Hepatocyte (in vitro differentiated cells): ENCODE results near the gene MYH6. TPM values are rescaled to one million over a fixed set of nuclear protein-coding genes. Genes with fewer than 3 reads are reported as not detected.

ENCODE experiments used
- DNase-seq: peaks from one replicate; pipeline ENCODE4 v3.0.0-alpha.2; 2016; ENCODE audit warnings: low spot score
- H2AFZ ChIP-seq: fragments of 200-600 bp; sonication (generic); 2 replicates; pipeline ENCODE4 v1.6.0; 2016; ENCODE audit warnings: antibody characterized with exemption, mild to moderate bottlenecking
- H3K27ac ChIP-seq: fragments of 200-600 bp; sonication (generic); 2 replicates; pipeline ENCODE4 v1.5.1; 2016; ENCODE audit warnings: mild to moderate bottlenecking
- H3K27me3 ChIP-seq: fragments of 200-600 bp; sonication (generic); 2 replicates; pipeline ENCODE4 v1.6.1; 2016
- H3K36me3 ChIP-seq: fragments of 200-600 bp; sonication (generic); replicated peaks from 2 replicates; pipeline ENCODE4 v1.5.1; 2016; ENCODE audit warnings: low read depth; ENCODE audit not compliant: insufficient read depth
- H3K4me1 ChIP-seq: fragments of 200-600 bp; sonication (generic); 2 replicates; pipeline ENCODE4 v1.5.1; 2016; ENCODE audit warnings: mild to moderate bottlenecking, moderate library complexity; ENCODE audit not compliant: insufficient read depth
- H3K4me2 ChIP-seq: fragments of 200-600 bp; sonication (generic); 2 replicates; pipeline ENCODE4 v1.6.0; 2016
- H3K4me3 ChIP-seq: fragments of 200-600 bp; sonication (generic); 2 replicates; pipeline ENCODE4 v1.5.1; 2016; ENCODE audit warnings: mild to moderate bottlenecking
- H3K79me2 ChIP-seq: fragments of 200-600 bp; sonication (generic); 2 replicates; pipeline ENCODE4 v1.6.0; 2017; ENCODE audit warnings: mild to moderate bottlenecking
- H3K9me2 ChIP-seq: fragments of 200-600 bp; sonication (generic); replicated peaks from 2 replicates; pipeline ENCODE4 v1.6.0; 2017; ENCODE audit warnings: mild to moderate bottlenecking; ENCODE audit not compliant: insufficient read depth
- H3K9me3 ChIP-seq: fragments of 200-600 bp; sonication (generic); 2 replicates; pipeline ENCODE4 v1.5.1; 2016; ENCODE audit warnings: low read depth, mild to moderate bottlenecking
- H4K20me1 ChIP-seq: fragments of 200-600 bp; sonication (generic); 2 replicates; pipeline ENCODE4 v1.6.0; 2016; ENCODE audit warnings: mild to moderate bottlenecking; ENCODE audit not compliant: insufficient read depth, poor library complexity, severe bottlenecking
- EZH2 ChIP-seq: fragments of 200-600 bp; sonication (generic); IDR thresholded peaks from 2 replicates; pipeline ENCODE4 v1.6.1; 2016; ENCODE audit warnings: antibody characterized with exemption, mild to moderate bottlenecking, borderline replicate concordance
- EZH2phosphoT487 ChIP-seq: fragments of 200-600 bp; sonication (generic); IDR thresholded peaks from one replicate; pipeline ENCODE4 v1.6.1; 2018; ENCODE audit warnings: antibody characterized with exemption, mild to moderate bottlenecking, low read depth, moderate library complexity; ENCODE audit not compliant: unreplicated experiment, severe bottlenecking
- WGBS: methylation state at CpG from one replicate; pipeline ENCODE4 v1.1.6; 2016; ENCODE audit warnings: low lambda C conversion rate; ENCODE audit errors: missing lambda C conversion rate; 5-methylcytosine and 5-hydroxymethylcytosine counted together
- polyA plus RNA-seq: library from polyadenylated mRNA; unstranded; fragments of >200 nt; fragmentation: Nextera tagmentation; extraction: Ambion mirVana; gene quantifications from 2 replicates; pipeline ENCODE4 v1.2.1, GENCODE V29; 2016
- total RNA-seq: library from RNA; depleted of rRNA; stranded (reverse); fragments of >200 nt; gene quantifications from 2 replicates; pipeline ENCODE4 v1.2.3, GENCODE V29; 2014
- TF ChIP-seq, protein P1 (sequence below): fragments of 200-600 bp; sonication (generic); IDR thresholded peaks from 2 replicates; pipeline ENCODE4 v1.5.1; 2016; ENCODE audit warnings: antibody characterized with exemption, mild to moderate bottlenecking; ENCODE audit not compliant: poor library complexity

Gene MYH6
- total and polyA plus RNA-seq, 2 experiments from 2014 or later, result 0.97 TPM; not detected in 1

- H3K9me2 ChIP-seq, result no peaks in the 10 kb centered on the region
- no peaks in the 10 kb centered on the region for H3K9me3 ChIP-seq
- H3K27ac ChIP-seq, result no peak overlapping the region
- H3K4me3 ChIP-seq, result no peak overlapping the region
- H3K27me3 ChIP-seq, result no peaks in the 10 kb centered on the region
- no peaks in the 10 kb centered on the region for H3K4me1 ChIP-seq
- H3K79me2 ChIP-seq, result no peaks in the 10 kb centered on the region
- no peak overlapping the region for H2AFZ ChIP-seq
- H3K4me2 ChIP-seq, result no peak overlapping the region
- TF ChIP-seq, protein P1, sequence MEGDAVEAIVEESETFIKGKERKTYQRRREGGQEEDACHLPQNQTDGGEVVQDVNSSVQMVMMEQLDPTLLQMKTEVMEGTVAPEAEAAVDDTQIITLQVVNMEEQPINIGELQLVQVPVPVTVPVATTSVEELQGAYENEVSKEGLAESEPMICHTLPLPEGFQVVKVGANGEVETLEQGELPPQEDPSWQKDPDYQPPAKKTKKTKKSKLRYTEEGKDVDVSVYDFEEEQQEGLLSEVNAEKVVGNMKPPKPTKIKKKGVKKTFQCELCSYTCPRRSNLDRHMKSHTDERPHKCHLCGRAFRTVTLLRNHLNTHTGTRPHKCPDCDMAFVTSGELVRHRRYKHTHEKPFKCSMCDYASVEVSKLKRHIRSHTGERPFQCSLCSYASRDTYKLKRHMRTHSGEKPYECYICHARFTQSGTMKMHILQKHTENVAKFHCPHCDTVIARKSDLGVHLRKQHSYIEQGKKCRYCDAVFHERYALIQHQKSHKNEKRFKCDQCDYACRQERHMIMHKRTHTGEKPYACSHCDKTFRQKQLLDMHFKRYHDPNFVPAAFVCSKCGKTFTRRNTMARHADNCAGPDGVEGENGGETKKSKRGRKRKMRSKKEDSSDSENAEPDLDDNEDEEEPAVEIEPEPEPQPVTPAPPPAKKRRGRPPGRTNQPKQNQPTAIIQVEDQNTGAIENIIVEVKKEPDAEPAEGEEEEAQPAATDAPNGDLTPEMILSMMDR, result no peak
- no peak for TF ChIP-seq EZH2phosphoT487
- no peak for TF ChIP-seq EZH2
- H3K36me3 ChIP-seq, result no peaks in the 10 kb centered on the region
- no peak for DNase-seq
- no peaks in the 10 kb centered on the region for H4K20me1 ChIP-seq
- 76% methylated on average over 12 of the region's 13 CpGs for WGBS
These were observed 61.9 kb downstream of the MYH6 start for GRCh38 chr14:23345987-23346692.

GRCh38 chr14:23344481-23344880 is 63.6 kb downstream of the MYH6 start:
- Histone ChIP-seq H3K9me2 (no peaks in the 10 kb centered on the region), H3K27ac (no peak overlapping the region), H4K20me1 (no peaks in the 10 kb centered on the region), H2AFZ (no peak overlapping the region), H3K79me2 (no peaks in the 10 kb centered on the region), H3K4me2 (no peak overlapping the region), H3K4me3 (no peak overlapping the region), H3K4me1 (no peaks in the 10 kb centered on the region), H3K27me3 (no peaks in the 10 kb centered on the region), H3K9me3 (no peaks in the 10 kb centered on the region), H3K36me3 (no peaks in the 10 kb centered on the region)
- no peak for DNase-seq
- TF ChIP-seq EZH2 (no peak), EZH2phosphoT487 (no peak)
- TF ChIP-seq, protein P1, result no peak
- WGBS, result 69% methylated on average over 3 of the region's 3 CpGs

DNA sequence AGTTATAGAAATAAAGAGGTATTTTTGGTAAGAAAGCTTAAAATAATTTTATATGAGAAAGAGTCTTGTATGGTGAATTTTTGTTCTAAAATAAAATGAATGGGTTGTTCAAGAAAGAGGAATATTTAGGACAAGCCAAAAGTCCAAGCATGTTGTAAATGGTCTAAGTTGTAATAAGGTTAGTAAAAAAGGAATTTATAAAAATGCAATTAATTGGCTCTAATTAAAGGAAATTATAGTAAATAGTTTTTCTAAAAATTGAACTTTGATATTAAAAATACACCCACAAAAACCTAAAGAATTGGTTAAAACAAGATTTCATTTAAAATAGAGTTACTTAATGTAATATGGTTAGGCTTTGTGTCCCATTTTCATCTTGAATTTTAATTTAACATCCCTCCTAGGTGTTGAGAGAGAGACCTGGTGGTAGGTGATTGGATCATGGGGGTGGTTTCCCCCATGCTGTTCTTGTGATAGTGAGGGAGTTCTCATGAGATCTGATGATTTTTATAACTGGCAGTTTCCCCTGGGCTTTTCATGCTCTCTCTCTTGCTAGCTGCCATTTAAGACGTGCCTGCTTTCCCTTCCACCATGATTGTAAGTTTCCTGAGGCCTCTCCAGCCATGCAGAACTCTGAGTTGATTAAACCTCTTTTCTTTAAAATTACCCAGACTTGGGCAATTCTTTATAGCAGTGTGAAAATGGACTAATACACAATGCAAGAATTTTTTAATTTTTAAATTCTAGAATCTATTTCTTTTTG is 68.4 kb downstream of the MYH6 start:
- Histone ChIP-seq H2AFZ (no peak overlapping the region), H3K9me2 (no peaks in the 10 kb centered on the region), H3K4me2 (no peak overlapping the region), H3K36me3 (no peaks in the 10 kb centered on the region), H3K4me1 (no peaks in the 10 kb centered on the region), H3K79me2 (no peaks in the 10 kb centered on the region), H3K4me3 (no peak overlapping the region), H3K27me3 (no peaks in the 10 kb centered on the region), H3K9me3 (no peaks in the 10 kb centered on the region), H4K20me1 (no peaks in the 10 kb centered on the region), H3K27ac (no peak overlapping the region)
- WGBS, result 91% methylated on average over 1 of the region's 1 CpG
- no peak for DNase-seq
- TF ChIP-seq EZH2phosphoT487 (no peak), EZH2 (no peak)
- TF ChIP-seq, protein P1, result no peak
